Measurements from ENCODE around the gene EXOC4.

EXOC4 gene

DNA sequence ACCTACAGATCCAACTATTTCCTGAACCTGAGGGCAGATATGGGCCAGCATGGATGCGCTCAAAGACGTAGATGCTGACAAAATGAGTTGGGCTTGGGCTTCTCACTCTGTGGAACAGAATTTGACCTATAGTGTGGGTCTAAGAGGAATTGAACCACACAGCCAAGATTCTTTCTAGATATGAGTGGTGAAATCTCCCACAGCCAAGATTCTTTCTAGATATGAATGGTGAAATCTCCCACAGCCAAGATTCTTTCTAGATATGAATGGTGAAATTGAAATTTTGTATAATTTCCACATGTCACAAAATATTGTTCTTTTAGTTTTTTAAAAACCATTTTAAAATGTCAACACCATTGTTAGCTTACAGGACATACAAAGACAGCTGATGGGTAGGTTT, 658.8 kb downstream of the EXOC4 start:
- FAIRE-seq: no peak

DNA sequence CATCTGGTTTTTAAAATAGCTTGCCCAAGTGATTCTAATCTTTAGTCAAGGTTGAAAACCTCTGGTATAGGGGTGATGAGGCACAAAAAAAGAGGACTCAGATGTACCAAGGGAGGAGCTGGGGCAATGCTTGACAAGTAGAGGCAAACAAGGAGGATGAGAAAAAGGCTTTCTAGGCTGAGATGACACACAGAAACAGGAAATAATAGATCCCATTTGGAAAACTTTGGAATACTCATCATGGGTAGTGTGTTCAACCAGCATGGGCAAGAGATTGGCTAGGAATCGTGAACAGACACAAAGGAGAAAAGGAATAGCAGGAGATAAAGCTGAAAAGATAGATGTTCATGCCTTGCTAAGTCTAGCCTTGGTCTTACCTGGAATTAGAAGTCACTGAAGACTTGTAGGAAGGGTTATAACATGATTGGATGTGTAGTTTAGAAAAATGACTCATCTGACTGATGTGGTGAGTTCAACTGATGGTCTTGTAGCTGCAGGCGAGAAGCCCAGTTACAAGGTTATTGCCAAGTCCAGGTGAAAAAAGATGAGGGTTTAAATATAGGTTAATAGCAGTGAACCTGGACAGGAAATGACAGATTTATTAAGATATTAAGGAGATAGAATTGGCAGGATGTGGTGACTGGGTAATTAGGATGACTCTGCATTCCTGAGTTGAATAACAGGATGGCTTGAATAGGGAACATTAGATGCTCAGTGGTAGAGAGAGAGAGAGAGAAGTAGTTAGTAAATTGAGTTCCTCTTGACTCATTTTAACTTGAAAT, 660.2 kb downstream of the EXOC4 start:
- no peak for FAIRE-seq

DNA sequence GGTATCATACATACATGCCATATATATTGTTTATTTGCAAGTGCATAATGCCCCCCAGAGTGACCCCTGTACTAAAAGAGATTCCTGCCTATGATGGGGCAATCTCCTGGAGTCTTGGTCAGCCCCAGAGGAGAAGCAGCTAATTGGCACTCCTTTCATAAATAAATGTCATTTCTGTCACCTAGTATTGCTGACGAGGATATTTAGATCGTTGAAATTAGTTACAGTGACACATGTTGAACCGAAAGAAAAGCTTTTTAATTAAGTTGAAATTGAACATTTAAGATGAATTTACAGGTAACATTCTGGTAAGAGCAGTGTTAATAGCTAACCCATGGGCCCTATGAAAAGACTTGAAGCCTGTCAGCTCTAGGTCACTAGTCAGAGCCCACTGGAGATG, 663.7 kb downstream of the EXOC4 start:
- no peak for FAIRE-seq

DNA sequence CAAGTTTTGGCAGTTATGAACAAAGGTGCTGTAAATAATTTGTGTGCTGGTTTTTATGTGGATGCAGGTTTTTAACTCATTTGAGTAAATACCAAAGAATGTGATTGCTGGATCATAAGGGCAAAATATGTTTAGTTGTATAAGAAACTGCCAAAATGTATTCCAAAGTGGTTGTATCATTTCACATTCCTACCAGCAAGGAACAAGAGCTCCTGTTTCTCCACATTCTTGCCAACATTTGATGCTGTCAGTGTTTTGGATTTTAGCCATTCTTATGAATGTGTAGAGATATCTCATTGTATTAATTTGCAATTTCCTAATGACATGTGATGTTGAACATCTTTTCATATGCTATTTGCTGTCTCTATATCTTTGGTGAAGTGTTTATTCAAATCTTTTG, 666.9 kb downstream of the EXOC4 start:
- no peak for FAIRE-seq

DNA sequence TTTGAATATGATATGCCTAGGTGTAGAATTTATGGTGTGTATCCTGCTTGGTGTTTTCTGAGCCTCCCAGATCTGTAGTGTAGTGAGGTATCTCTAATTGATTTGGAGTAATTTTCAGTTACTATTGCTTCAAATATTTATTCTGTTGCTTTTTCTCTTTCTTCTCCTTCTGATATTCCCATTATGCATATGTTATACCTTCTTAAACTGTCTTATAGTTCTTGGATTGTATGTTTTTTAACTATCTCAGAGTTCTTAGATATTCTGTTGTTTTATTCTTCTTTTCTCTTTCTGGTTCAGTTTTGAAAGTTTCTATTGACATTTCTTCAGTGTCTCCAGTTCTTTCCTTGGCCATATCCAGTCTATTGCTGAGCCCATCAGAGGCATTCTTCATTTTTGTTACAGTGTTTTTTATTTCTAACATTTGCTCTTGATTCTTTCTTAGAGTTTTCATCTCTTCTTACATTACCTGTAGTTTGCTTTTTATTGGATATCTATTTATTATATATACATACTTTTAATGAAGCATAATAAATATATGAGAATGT, 668.8 kb downstream of the EXOC4 start:
- FAIRE-seq: no peak

DNA sequence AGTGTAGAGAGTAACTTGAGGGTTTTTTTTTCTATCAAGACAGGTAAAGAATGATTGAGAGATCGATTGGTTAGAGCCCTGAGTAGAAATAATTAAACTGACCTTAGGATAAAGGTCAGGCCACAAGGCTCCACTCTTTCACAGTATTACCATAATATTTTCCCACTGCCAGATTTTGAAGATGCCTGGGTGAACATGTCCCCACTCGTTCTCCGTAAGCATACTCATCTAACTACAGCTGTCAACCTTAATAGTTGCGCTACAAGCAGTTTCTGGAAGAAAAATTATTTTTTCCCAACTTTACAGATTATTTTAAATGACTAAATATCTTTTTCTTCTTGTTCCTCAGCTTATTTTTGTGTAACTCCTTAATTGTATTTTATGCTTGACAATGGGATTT, 671.1 kb downstream of the EXOC4 start:
- no peak for FAIRE-seq

DNA sequence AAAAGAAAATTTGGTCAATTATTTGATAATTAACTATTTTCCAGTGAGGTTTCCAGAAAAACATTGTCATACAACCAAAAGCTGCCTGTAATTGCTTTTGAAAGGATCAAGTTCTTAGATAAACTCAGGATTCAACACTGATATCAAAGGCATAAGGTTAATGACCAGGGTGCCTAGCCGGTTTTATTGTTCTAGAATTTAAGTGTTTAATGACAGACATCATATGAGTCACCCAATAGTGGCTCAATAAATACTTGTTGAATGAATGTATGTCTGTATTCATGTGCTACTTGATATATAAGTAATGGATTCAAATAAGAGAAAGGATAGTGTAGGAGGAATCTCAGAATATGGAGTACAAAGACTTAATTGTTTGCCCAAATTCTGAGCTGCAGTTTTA, 678.2 kb downstream of the EXOC4 start:
- FAIRE-seq: no peak

DNA sequence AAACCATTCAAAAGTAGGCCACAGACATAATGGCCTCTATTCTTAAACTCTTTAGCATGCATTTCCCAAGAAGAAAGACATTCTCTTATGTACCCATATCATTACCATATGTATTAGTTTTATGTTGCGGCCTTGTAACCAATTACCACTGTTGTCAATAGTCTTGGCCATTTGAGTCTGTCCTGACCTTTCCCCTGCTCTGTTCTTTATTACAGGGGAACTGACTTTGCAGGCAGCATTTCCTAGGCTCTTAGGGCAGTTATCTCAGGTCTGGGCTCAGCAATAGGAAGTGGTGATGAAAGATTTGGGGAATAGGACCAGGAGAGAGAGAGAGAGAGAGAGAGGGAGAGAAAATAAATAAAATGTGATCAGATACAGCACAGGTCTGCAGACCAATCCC, 679.7 kb downstream of the EXOC4 start:
- FAIRE-seq: no peak

DNA sequence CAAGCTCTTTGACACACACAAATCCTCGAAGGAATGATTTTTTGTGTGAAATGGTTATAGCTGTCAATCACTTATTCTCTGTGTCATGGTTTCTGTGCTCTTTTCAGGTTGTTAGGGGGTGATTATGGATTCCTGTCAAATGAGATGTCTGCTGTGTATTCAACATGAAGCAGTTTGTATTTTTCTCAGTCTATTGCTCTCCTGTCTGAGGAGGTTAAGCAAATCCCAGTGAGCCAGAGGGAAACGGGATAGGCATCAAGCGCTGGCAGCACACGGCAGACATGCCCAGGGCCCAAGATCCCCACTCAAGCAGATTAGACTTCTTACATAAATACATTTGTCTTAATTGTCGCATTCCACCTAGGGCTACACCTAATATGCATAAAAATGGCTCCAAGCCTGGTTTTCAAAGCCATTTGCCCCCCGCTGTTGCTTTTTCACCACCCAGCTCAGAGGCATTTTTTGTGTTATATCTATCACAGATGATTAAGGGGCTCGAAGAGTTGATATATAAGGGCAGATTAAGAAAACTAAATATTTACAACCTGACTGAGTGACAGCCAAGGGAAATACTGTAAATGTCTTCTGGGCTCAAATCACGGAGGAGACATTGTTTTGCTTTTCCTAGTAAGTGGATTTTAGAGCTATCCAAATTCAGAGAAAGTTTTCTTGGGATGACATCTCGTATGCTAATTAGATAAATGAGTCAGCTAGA, 681.5 kb downstream of the EXOC4 start:
- no peak for FAIRE-seq

DNA sequence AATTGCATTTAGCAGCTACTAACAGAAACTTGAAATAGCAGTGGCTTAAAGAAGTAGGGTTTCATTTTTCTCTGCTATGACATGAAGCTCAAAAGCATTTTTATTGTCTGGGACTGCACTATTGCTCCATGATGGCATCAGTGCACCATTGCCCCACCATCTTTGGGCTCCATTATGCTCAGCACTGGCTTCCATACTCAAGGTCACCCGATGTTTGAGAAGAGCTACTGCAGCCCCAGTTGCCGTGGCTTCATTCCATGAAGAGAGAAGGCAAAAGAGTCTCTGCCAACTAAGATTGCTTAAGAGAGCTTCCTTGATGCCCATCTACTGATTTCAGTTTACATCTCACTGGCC, 682.1 kb downstream of the EXOC4 start:
- no peak for FAIRE-seq

DNA sequence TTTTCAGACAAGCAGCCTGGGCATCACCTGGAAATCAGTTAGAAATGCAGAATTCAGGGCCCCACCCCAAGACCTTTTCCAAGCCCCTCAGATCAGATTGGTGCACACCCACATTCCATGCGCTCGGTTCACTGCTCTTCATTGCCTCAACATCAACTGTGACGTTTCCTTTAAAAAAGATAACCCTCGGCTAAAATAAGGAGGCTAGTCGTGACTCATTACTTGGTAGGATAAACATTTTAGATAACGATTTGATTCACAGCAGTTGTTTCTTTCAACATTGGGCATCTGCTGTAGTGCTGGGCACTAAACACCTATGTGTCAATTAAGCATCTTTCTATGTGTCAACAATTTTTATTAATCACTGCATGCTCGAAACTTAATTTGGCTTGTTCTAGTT, 683.2 kb downstream of the EXOC4 start:
- FAIRE-seq: no peak

DNA sequence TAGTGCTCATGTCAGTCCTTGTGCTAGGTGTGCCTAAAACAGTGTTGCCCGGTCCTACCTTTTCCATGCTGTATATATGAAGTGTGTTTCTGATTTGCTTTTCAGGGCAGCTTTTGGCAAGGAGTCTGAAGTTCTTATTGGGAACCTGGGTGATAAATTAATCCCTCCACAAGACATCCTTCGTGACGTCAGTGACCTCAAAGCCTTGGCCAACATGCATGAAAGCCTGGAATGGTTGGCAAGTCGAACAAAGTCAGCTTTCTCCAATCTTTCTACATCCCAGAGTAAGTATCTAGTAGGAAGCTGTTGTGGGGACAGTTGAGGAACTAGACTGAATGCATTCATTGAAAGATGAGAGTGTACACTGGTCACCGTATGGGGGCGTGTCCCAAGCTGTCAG, 684.9 kb downstream of the EXOC4 start:
- no peak for FAIRE-seq

DNA sequence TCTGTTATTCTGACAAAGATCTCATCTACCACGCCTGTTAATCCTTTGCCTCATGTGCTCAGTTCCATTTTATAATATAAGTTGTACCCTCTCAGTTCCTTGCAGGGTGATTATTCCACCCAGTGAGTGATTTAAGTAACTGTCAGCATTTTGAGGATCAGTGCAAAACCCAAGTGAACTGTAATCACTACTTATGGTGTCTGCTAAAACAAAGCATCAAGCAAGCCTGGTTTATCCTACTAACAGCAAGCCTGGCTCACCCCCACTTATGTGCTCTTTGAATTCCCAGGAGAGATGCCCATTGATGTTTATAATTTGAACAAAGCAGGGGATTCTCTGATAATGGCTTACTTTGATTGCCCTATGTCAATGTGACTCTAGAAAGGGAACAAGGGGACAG, 687.5 kb downstream of the EXOC4 start:
- no peak for FAIRE-seq

DNA sequence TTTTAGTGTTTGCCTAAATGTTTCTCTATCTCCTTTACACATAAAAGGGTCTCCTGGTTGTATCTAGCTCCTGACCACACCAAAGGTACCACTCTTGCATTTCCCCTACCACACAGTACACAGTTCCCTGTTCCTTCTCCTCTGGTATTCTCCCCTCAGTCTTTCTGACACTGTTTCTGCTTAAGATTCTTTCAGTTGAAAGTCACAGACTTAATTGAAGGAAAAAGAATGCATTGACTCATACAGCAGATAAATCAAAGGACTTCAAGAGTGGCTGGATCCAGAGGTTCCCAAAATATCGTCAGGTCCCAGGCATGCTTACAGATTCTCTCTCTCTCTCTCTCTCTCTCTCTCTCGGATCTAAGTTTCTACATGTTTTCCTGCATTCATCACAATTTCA, 688.6 kb downstream of the EXOC4 start:
- no peak for FAIRE-seq

DNA sequence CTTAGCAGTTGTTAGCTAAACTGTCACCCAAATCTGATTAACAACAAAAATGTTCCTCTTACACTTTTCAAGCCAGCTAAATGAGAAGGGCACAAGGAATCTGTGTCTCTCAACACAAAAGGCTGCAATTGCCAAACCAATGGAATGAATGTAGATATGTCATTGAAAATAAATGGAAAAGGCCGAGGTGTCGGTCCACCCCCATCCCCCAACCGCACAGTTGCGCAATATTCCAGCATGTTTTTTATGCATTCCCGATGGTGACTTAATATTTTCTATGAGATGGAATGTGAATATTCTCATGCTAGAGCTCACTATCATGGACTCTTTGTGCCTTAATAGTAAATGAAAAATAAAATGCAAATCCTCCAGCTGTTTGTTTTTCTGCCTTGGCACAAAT, 692.6 kb downstream of the EXOC4 start:
- FAIRE-seq: no peak

DNA sequence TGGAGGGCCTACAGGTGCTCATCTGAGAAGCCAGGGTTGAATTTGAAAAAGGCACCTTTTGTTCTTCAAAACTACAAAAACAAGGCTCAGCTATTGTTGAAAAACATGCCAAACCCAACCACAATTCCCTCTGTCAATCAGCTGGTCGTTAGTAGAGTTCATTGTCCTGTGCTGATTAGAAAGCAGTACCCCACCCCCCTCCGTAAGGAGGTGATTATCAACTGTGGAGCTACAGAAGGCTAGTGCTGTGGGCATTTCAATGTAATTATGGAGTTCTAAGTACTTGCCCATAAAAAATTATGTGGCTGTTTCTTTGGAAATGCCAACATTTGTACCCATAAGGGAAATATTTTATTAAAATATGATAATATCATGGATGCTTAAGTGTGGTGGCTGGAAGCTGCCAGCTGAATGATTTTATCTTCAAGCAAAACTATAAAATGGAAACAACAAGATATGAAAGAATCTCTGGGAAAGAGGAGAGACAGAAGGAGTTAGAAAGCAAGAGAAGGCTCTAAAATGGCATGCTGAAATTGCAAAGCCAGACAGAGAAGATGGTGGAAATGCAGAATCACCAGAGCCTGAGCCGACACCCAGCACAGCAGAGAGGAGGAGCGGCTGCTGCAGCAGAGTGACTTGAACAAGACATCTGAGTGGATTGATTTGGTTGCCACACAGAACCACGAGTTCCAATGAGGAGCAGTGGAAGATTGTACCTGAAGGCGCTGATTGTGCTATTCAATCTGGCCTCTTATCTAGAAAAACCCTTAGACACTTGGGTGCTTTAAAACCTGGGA, 694.8 kb downstream of the EXOC4 start:
- no peak for FAIRE-seq

DNA sequence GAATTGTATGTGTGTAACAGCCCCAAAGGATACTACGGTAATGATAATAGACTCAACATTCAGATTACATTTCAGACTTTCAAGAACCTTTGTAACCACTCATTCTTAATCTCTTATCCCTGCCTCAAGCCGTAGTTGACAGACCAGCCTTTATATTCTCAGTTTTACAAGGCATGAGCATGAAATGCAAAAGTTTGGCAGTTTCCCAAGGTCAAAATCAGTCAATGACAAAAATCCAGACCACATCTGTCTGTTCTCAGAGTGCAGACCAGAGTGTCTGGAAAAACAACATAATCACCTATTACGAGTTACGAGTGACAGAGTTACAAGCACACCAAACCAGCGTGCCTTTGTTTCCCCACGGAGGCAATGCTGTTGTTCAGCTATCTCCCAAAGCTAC, 695.7 kb downstream of the EXOC4 start:
- FAIRE-seq: no peak

DNA sequence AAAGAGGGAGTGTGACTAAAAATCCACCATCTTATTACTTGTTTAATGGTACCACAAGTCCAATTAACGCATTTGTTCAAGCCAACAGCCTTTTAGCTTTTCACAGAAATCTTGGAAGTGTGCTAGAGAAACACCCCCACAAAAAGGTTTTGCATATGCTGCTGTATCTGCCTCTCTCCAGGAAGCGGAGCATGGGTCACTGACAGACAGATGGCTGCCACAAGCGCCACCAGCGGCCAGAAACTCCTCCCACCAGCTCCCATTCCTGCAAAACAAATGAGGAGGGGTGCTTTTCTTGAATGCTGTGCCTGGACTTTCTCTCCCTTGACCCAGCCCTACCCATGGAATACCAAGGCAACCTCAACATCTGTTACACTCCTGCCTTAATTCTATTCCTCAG, 698.0 kb downstream of the EXOC4 start:
- FAIRE-seq: no peak

DNA sequence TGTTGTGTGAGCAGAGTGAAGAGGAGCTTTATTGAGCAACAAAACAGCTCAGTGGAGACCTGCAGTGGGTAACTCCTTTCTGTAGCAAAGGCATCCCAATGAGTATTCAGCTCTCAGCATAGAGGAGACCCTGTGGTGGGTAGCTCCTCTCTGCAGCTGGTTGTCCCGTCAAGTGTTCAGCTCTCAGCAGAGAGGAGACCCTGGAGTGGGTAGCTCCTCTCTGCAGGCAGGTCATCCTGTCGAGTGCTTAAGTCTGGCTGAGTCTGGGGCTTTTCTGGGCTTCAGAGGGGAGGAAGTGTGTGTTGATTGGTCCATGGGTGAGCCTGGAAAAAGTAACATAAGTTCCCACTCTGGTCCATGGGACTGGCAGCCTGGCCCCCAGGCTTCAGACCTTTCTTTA, 702.3 kb downstream of the EXOC4 start:
- no peak for FAIRE-seq

DNA sequence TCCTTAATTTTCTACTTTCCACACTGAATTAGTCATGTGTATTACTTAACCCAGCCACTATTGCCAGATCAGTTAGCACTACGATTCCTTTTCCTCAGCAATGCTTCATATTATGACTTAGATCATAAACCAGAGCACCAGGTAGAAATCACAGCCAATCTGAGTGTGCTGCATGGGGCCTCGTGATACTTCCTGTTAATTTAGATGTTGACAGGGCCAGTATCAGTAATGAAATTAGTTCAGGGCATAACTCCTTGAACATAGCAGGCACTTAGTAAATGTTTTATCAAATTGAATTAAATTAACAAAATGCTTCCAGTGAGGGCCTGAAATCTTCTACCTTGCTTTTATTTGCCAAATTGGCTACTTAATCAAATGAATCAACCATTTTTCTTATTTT, 705.0 kb downstream of the EXOC4 start:
- FAIRE-seq: no peak

DNA sequence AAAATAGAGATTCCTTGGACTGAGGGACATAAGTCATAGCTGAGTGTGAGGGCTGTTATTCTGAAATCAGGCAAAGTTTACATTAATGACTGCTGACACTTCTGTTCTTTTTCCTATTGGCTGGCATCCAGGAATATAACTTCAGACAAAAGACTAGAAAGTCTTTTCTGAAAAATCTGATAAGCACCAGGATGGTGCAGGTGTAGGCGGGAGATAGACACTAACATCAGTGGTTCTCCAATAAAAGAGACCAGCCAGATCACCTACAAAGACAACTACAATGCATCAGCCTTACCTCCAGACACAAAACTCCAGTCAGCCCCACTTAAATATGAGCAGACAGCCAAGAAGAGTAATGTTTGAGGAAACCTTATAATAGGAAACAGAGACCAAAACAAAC, 705.9 kb downstream of the EXOC4 start:
- no peak for FAIRE-seq

DNA sequence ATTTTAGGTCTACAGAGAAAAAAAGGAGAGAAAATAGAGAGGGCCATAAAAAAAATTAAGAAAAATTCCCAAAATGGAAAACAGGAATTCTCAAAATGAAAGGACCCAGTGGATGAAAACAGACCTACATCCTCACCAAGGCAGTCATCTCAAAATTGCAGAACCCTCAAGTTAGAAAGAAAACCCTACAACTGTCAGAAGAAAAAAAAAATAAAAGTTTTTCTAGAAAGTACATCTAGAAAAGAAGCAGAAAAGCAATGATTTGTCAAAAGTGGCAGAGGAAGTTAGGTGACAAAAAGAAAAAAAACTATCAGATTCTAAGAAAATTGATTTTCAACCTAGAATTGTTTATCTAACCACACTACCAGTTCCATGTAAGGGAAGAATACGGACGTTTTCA, 706.6 kb downstream of the EXOC4 start:
- FAIRE-seq: no peak

DNA sequence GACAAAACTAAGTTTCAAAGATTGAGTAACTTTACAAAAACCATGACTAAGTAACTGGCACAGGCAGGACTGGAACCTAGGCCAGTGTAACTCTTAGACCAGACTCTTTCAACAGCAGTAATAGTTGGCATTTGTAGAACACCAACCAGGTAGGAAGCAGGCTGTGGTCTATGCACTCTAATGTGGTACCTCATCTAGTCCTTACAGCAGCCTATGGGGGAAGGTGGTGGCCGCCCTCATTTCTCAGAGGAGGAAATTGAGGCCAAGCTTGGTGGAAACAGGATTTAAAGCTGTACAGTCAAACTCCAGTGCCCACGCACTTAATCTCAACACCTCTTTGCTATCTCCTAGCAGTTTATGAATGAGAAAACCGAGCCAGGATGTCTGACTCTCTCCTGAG, 708.8 kb downstream of the EXOC4 start:
- no peak for FAIRE-seq

DNA sequence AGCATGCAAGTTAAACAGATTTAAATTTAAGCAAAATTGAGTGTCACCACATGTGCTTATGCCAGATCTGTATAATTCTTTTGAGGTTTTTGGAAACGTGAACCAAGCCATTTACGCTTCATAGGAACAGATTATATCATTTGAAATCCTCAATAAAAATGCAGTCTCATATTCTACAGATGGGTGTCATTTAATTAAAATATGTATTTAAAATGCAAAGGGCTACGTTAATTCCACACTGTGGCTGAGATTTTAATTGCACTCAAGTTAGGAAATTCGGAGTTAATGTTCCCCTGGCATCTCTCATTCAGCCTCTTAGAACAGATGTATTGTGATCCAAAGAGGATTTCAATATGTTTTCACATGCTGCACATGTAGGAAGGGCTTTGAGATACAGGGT, 709.8 kb downstream of the EXOC4 start:
- no peak for FAIRE-seq
